C4-2B (cell line): Measurements from ENCODE around the gene SLC25A14.

Experiments used
- ZFX ChIP-seq: fragments of 450-650 bp; IDR thresholded peaks from 2 replicates; pipeline ENCODE4 v1.6.1; 2017
- TF ChIP-seq, protein P1 (sequence below): fragments of 450-650 bp; conservative IDR thresholded peaks from 2 replicates; pipeline ENCODE4 v1.5.1; 2017; ENCODE audit warnings: mild to moderate bottlenecking

- TF ChIP-seq, protein P1, sequence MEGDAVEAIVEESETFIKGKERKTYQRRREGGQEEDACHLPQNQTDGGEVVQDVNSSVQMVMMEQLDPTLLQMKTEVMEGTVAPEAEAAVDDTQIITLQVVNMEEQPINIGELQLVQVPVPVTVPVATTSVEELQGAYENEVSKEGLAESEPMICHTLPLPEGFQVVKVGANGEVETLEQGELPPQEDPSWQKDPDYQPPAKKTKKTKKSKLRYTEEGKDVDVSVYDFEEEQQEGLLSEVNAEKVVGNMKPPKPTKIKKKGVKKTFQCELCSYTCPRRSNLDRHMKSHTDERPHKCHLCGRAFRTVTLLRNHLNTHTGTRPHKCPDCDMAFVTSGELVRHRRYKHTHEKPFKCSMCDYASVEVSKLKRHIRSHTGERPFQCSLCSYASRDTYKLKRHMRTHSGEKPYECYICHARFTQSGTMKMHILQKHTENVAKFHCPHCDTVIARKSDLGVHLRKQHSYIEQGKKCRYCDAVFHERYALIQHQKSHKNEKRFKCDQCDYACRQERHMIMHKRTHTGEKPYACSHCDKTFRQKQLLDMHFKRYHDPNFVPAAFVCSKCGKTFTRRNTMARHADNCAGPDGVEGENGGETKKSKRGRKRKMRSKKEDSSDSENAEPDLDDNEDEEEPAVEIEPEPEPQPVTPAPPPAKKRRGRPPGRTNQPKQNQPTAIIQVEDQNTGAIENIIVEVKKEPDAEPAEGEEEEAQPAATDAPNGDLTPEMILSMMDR: no peak
- TF ChIP-seq ZFX: no peak
Observed at GRCh38 chrX:130413415-130413814, 73.7 kb downstream of the SLC25A14 start.
